COLO829 (cell line): ENCODE data around the gene PIM3.
"Not testable (repeated sequence)": the region's sequence is repeated elsewhere in the genome, so short reads cannot be mapped to it uniquely, and the experiment has no call there.

Experiments
- DNase-seq: peaks from one replicate; pipeline ENCODE4 v3.0.0; 2012; ENCODE audit warnings: low spot score

PIM3 gene

DNA sequence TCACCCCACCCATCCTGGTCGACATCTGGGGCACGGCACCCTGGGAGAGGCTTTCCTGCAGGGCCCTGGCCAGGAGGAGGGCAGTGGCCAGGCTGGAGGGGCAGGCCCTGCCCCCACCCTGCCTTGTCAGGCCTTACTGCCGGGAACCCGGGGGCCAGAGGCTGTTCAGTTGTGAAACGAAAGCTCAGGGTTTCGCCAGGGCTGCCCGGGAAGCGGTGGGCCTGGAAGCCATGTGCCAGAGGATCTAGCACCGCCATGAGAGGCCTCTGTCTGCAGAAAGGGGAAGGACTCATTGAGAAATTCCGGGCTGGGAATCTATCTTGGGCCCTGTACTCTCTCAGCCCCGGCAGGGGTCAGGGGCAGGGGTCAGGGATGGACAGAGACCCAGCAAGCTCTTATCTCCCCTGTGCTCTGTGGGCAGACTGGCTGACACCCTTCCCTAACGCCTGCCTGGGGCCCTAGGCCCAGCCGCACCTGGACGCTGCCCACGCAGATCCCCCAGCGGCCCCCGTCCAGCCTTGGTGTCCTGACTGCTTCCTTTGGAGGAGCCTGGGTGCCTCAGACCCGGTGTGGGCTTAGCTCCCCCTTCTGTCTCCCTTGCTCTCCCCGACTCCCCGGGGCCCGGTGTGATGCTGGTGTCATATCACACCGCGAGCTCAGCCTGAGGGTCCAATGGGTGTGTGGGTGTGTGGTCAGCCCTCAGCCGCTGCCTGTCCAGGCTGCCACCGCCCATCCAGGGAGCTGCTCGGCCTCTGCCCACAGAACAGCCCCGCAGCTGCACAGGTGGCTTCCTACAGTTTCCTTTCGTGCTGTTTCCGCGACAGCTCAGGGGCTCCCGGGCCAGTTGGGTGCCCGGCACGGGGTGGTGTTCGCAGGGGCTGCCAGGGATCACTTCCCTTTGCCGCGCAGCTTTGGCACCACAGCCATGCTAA is 6.5 kb downstream of the PIM3 start:
- DNase-seq, result no peak

DNA sequence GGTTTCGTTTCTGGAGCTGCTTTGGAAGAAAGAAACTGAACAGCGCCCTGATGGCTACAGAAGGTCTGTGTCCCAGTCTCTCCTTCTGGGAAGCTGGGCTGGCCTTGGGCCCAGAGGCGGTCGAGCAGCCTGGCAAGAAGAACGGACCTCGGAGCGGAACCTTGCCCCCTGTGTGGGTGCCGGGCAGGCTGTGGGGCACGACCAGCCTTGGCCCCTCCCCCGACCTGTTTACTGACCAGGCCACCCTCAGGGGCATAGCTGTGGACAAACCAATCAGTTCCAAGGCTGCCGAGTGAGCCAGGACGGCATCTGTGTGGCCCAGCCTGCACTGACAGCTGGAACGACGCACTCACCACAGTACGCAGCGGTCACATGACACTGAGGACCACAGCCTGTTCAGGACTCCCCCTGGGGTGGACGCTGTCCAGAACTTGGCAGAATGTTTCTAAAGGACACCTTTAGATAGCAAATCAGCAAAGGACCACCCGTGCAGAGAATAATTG is 7.2 kb downstream of the PIM3 start:
- DNase-seq, result no peak

DNA sequence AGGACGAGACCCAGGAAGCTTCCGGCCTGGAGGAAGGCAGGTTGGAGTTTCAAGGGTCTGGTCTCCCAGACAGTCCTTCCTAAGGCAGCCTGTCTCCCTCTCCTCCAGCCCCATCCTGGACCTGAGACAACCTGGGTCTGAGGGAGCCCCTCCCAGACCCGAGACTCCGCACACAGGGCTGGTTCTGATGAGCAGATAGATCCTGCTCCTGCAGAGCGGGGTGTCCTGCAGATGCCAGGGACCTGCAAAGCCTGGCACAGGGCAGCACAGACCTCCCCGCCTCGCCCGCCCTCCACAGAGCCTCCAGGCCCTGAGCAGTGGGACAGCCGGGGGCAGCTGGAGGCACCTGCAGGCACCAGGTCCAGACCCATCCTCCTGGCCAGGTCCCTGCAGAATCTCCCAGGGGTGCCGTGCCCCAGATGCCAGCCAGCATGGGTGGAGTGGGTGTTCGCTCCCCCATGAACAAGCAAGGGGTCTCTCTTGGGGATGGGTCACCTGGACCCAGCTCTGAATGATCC is 7.8 kb downstream of the PIM3 start:
- no peak for DNase-seq

- no peak for DNase-seq
These were observed 8.5 kb downstream of the PIM3 start for GRCh38 chr22:49968831-49969661.

GRCh38 chr22:49969751-49970527 is 9.4 kb downstream of the PIM3 start:
- DNase-seq, result no peak

GRCh38 chr22:49970528-49971231 is 10.1 kb downstream of the PIM3 start:
- peak; percentile 92 for DNase-seq

- DNase-seq, result peak; percentile 50
These were observed 10.9 kb downstream of the PIM3 start for GRCh38 chr22:49971232-49972162.

GRCh38 chr22:49972163-49973017 is 11.8 kb downstream of the PIM3 start:
- no peak for DNase-seq

DNA sequence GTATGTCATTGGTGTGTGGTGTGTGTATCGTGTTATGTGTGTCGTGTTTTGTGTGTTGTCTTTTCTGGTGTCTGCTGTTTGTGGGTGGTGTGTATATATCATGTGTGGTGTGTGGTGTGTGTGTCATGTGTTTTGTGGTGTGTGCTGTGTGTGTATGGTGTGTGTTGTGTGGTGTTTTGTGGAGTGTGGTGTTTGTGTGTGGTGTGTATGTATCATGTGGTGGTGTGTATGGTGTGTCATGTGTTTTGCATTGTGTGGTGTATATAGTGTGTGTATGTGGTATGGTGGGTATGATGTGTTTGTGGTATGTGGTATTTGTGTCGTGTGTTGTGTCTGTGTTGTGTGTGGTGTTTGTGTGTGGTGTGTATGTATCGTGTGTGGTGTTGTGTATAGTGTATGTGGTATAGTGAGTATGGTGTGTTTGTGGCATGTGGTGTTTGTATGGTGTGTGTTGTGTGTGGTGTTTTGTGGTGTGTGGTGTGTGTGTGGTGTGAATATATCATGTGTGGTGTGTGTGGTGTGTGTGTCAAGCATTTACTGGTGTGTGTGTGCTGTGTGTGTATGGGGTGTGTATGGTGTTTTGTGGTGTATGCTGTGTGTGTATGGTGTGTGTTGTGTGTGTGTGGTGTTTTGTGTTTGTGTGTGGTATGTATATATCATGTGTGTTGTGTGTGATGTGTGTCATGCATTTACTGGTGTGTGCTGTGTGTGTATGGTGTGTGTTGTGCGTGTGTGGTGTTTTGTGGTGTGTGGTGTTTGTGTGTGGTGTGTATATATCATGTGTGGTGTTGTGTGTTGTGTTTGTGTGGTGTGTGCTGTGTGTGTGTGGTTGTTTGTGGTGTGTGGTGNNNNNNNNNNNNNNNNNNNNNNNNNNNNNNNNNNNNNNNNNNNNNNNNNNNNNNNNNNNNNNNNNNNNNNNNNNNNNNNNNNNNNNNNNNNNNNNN is 12.7 kb downstream of the PIM3 start:
- DNase-seq, result no peak

DNA sequence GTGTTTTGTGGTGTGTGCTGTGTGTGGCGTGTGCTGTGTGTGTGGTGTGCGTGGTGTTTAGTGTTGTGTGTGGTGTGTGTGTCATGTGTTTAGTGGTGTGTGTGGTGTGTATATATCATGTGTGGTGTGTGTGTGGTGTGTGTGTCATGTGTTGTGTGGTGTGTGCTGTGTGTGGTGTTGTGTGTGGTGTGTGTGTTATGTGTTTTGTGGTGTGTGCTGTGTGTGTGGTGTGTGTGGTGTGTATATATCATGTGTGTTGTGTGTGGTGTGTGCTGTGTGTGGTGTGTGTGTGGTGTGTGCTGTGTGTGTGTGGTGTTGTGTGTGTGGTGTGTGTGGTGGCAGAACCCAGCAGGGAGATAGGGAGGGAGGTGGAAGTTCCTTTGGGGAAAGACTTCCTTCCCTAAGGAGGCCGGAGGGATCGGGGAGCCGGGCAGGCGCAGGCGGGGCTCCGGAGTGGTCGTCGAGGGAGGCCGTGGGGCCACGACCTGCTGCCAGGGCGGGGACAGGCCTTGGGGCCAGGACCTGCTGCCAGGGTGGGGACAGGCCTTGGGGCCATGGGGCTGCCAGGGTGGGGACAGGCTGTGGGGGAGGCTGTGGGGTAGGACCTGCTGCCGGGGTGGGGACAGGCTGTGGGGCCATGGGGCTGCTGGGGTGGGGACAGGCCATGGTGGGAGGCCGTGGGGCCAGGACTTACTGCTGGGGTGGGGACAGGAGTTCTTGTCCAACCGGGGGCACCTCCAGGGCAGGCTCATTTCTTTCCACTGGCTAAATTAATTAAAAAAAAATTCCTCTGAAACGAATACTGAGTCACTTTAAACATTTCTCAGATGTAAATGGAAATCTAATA is 15.2 kb downstream of the PIM3 start:
- no peak for DNase-seq

- DNase-seq, result no peak
These were observed 16.0 kb downstream of the PIM3 start for GRCh38 chr22:49976439-49977175.

- DNase-seq, result no peak
These were observed 17.0 kb downstream of the PIM3 start for GRCh38 chr22:49977578-49977977.

DNA sequence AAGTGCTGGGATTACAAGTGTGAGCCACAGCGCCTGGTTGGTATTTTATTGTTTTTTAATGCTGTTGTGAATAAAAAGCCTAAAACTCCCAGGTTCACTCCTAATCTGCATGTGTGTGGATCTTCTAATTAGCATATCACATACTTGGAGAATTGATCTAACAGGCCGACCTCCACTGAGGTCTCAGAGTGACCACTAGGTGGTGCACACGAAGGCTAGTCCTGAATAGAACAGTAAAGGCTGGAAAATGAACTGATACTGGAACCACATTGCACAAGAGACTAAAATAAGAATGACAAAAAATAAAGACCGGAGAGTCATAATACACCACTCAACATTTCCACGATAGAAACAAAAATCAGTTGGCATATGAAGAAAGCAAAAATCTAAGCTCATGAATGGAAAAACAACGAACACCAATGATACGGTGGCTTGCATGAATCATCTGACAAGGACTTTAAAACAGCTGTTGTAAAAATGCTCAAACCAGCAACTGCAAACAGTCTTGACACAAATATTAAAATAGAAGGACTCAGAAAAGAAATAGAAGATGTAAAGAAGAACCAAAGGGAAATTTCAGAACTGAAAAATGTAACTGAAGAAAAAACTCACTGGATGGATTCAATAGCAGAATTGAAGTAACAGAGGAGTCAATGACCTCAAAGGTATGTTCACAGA is 19.2 kb downstream of the PIM3 start:
- no peak for DNase-seq

GRCh38 chr22:49981799-49982198 is 21.2 kb downstream of the PIM3 start:
- not testable (repeated sequence) for DNase-seq

DNA sequence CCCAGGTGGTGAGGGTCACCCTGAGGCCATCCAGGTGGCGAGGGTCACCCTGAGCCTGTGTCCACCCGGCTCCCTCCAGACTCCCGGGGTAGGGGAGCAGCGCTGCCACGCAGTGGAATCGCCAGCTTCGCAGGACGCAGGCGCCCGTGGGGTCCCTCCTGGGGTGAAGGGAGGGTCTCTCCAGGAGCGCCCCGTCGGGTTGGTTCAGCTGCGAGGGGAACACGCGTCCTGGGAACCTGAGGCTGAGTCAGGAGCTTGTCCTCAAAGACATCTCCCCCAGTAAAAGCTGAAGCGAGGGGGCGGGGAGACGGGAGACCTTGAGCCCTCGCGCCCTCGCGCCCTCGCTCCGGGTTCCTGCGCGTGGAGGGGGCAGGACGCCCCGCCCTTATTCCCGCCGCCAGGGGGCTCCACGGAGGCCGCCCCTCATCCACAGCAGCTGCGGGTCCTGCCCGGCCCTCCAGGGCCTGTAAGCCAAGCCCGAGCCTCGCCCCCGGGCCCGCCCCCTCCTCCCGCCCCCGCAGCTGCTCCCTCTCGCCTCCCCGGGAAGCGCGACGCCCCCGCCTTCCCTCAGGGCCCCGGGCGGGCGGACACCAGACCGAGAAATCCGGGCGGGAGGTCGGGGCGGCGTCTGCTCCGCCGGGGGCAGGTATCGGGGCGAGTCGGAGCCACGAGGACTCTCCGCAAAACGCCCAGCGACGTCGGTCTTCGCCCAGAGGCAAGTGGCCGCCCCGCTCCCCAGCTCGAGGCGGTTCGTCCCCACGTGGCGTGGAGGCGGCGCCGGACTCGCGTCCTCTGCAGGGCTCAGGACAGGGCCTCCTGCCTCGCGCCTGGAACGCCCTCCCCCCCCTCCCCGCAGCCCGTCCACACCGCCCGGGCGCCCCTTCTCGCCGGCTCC is 22.8 kb downstream of the PIM3 start:
- no peak for DNase-seq
